NCI-H82 (cell line): Measurements from ENCODE around the gene DNMT3A.
A peak's percentile ranks its signal among the peaks of the same experiment; 100 is the strongest.
"Not testable (repeated sequence)": the region's sequence is repeated elsewhere in the genome, so short reads cannot be mapped to it uniquely, and the experiment has no call there.

Experiments used
- DNase-seq: peaks from one replicate; lab custom pipeline; 2025; lab: John Stamatoyannopoulos, UW

The DNMT3A gene

GRCh38 chr2:25234738-25235137 lies 107.0 kb downstream of the DNMT3A start:
- no peak for DNase-seq

GRCh38 chr2:25233916-25234605 lies 107.7 kb downstream of the DNMT3A start:
- DNase-seq, result no peak

- DNase-seq, result no peak
These were observed 109.4 kb downstream of the DNMT3A start for GRCh38 chr2:25232248-25232825.

GRCh38 chr2:25230948-25231311 lies 110.8 kb downstream of the DNMT3A start:
- peak; percentile 46 for DNase-seq

- DNase-seq, result peak; percentile 46
These were observed 111.4 kb downstream of the DNMT3A start for GRCh38 chr2:25230198-25230947.

- DNase-seq, result peak; percentile 38
These were observed 112.2 kb downstream of the DNMT3A start for GRCh38 chr2:25229279-25230197.

- peak; percentile 96 for DNase-seq
These were observed 112.9 kb downstream of the DNMT3A start for GRCh38 chr2:25228848-25229278.

- peak; percentile 14 for DNase-seq
These were observed 114.1 kb downstream of the DNMT3A start for GRCh38 chr2:25227576-25227975.

GRCh38 chr2:25226827-25227226 lies 114.9 kb downstream of the DNMT3A start:
- DNase-seq, result no peak

GRCh38 chr2:25222477-25223121 lies 119.1 kb downstream of the DNMT3A start:
- DNase-seq, result no peak

- no peak for DNase-seq
These were observed 120.1 kb downstream of the DNMT3A start for GRCh38 chr2:25221579-25221978.

GRCh38 chr2:25220313-25220712 lies 121.4 kb downstream of the DNMT3A start:
- DNase-seq, result no peak

GRCh38 chr2:25219621-25220020 lies 122.1 kb downstream of the DNMT3A start:
- DNase-seq, result no peak

GRCh38 chr2:25218100-25218499 lies 123.6 kb downstream of the DNMT3A start:
- no peak for DNase-seq

GRCh38 chr2:25215948-25216679 lies 125.6 kb downstream of the DNMT3A start:
- DNase-seq, result peak; percentile 58

- DNase-seq, result no peak
These were observed 126.5 kb downstream of the DNMT3A start for GRCh38 chr2:25215232-25215631.

GRCh38 chr2:25213229-25213628 lies 128.5 kb downstream of the DNMT3A start:
- DNase-seq, result no peak

GRCh38 chr2:25210923-25211322 lies 130.8 kb downstream of the DNMT3A start:
- not testable (repeated sequence) for DNase-seq

GRCh38 chr2:25207078-25207545 lies 134.6 kb downstream of the DNMT3A start:
- no peak for DNase-seq

- DNase-seq, result no peak
These were observed 137.4 kb downstream of the DNMT3A start for GRCh38 chr2:25204190-25204838.
